K562 (cell line): ENCODE results near the gene AP4E1. TPM values are rescaled to one million over a fixed set of nuclear protein-coding genes. Genes with fewer than 3 reads are reported as not detected.

Experiments used
- CSDE1 ChIP-seq, 2 experiments: fragments of 450-650 bp; IDR thresholded peaks; 2 replicates each; pipeline ENCODE4 v1.6.1; 2016; ENCODE audit warnings: mild to moderate bottlenecking in 1 of 2
- HSF4 ChIP-seq: fragments of 250-450 bp; sonication (Bioruptor Pico); IDR thresholded peaks from 2 replicates; pipeline ENCODE4 v2.1.2; 2022; ENCODE audit warnings: mild to moderate bottlenecking, moderate library complexity, borderline replicate concordance
- MBD2 ChIP-seq: sonication (generic); IDR thresholded peaks from 2 replicates; pipeline ENCODE4 v1.6.1; 2016; ENCODE audit warnings: low read depth, borderline replicate concordance
- NR1H2 ChIP-seq: sonication (generic); formaldehyde crosslinking; IDR thresholded peaks from 2 replicates; pipeline ENCODE4 v1.4.0; 2020; ENCODE audit warnings: mild to moderate bottlenecking, missing genetic modification reagents
- PPARD ChIP-seq: fragments of 250-450 bp; sonication (Bioruptor Pico); IDR thresholded peaks from 2 replicates; pipeline ENCODE4 v1.8.0; 2022; ENCODE audit warnings: inconsistent platforms, mild to moderate bottlenecking, moderate library complexity
- SRSF7 ChIP-seq: fragments of 200-400 bp; formaldehyde crosslinking; optimal IDR thresholded peaks from 2 replicates; pipeline ENCODE3; 2017; ENCODE audit warnings: mild to moderate bottlenecking, low read depth, low read length
- ZKSCAN1 ChIP-seq: fragments of 150-350 bp; IDR thresholded peaks from 2 replicates; pipeline ENCODE4 v1.6.1; 2016; ENCODE audit warnings: low read depth, low read length
- ZNF445 ChIP-seq: fragments of 250-450 bp; sonication (Bioruptor Pico); IDR thresholded peaks from 2 replicates; pipeline ENCODE4 v1.4.0; 2020; ENCODE audit warnings: low read depth, mild to moderate bottlenecking, moderate library complexity
- polyA plus RNA-seq, 8 experiments: library from polyadenylated mRNA; depleted of rRNA in 4 of 8; stranded (reverse) in 5 of 8; unstranded in 3 of 8; fragments of >200 nt; fragmentation: Nextera tagmentation in 2 of 8; fragmentation: Illumina TruSeq in 1 of 8; extraction: Ambion mirVana in 2 of 8; extraction: Trizol in 1 of 8; gene quantifications; 2 replicates each; pipeline versions ENCODE4 v1.2.1 to v1.2.3, GENCODE V29; 2011 to 2014; ENCODE audit warnings: inconsistent platforms in 1 of 8, missing spikeins in 1 of 8
- total RNA-seq, 7 experiments: library from RNA; depleted of rRNA in 6 of 7; stranded (reverse); fragments of >200 nt in 6 of 7; fragmentation: Illumina TruSeq in 2 of 7; extraction: Trizol in 2 of 7; gene quantifications; 2 replicates each; pipeline versions ENCODE4 v1.2.1 to v1.2.3, GENCODE V29; 2011 to 2021; ENCODE audit warnings: low replicate concordance in 1 of 7
- TF ChIP-seq, protein P1 (sequence below): fragments of 450-650 bp; IDR thresholded peaks from one replicate; pipeline ENCODE4 v1.6.1; 2018; ENCODE audit warnings: mild to moderate bottlenecking, moderate library complexity; ENCODE audit not compliant: partially characterized antibody
- TF ChIP-seq, protein P2 (sequence below): fragments of 250-450 bp; sonication (Bioruptor Pico); IDR thresholded peaks from 2 replicates; pipeline ENCODE4 v1.8.0; 2021; ENCODE audit warnings: moderate library complexity, mild to moderate bottlenecking, inconsistent platforms
- TF ChIP-seq, protein P3 (sequence below), 2 experiments: IDR thresholded peaks; 2 replicates each; pipeline ENCODE4 v1.6.1; 2012; ENCODE audit warnings: improper control_type of control experiment in 2 of 2, low read depth in 2 of 2, low read length in 2 of 2, borderline replicate concordance in 1 of 2
- TF ChIP-seq, protein P4 (sequence below), 2 experiments: IDR thresholded peaks in 1 of 2; conservative IDR thresholded peaks in 1 of 2; 2 replicates each; pipeline ENCODE4 v1.6.1; 2016; ENCODE audit warnings: low read depth in 2 of 2, mild to moderate bottlenecking in 1 of 2, missing compliant biosample characterization in 1 of 2, missing genetic modification characterization in 1 of 2, moderate library complexity in 1 of 2
- TF ChIP-seq, protein P5 (sequence below), 3 experiments: fragments of 200-800 bp in 1 of 3; fragments of 250-450 bp in 1 of 3; fragments of 450-650 bp in 1 of 3; sonication (Bioruptor Pico) in 1 of 3; sonication (Bioruptor generic) in 1 of 3; formaldehyde crosslinking in 1 of 3; IDR thresholded peaks; 2 replicates each; pipeline versions ENCODE4 v1.6.1 to v1.8.0; 2016 to 2022; ENCODE audit warnings: mild to moderate bottlenecking in 2 of 3, missing genetic modification characterization in 2 of 3, missing compliant biosample characterization in 1 of 3, moderate library complexity in 1 of 3

The AP4E1 gene
- total and polyA plus RNA-seq, 9 of the 15 experiments (the other 6 are each of a cell fraction or from before 2014, with no cell fraction given): 1.3 to 11.5 (median 4.4) TPM

DNA sequence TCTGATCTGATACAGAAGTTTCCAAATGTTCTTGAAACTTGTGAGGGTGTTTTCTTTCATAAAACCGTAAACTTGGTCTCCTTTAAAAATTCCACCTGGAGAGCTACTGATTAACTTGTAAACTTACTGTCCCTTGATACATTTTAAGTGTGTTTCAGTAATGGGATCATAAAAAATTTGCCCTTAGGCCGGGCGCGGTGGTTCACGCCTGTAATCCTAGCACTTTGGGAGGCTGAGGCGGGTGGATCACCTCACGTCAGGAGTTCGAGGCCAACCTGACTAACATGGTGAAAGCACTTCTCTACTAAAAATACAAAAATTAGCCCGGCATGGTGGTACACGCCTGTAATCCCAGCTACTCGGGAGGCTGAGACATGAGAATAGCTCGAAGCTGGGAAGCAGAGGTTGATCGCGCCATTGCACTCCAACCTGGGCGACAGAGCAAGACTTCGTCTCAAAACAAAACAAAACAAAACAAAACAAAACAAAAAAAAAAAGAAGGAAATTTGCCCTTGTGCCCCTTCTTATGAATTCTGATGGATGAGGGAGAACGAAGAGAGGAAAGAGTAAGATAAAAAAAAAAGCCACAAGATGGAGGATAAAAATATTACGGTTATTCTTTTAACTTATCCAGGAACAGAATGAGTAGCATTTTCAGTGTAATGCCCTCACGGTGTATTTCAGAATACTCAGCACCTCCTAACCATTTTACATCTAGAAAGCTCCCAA is 32.1 kb upstream of the AP4E1 start (continued):
- TF ChIP-seq, protein P1, sequence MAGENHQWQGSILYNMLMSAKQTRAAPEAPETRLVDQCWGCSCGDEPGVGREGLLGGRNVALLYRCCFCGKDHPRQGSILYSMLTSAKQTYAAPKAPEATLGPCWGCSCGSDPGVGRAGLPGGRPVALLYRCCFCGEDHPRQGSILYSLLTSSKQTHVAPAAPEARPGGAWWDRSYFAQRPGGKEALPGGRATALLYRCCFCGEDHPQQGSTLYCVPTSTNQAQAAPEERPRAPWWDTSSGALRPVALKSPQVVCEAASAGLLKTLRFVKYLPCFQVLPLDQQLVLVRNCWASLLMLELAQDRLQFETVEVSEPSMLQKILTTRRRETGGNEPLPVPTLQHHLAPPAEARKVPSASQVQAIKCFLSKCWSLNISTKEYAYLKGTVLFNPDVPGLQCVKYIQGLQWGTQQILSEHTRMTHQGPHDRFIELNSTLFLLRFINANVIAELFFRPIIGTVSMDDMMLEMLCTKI: no peak
- TF ChIP-seq NR1H2 (CRISPR knock-in tag): no peak
- TF ChIP-seq, protein P2, sequence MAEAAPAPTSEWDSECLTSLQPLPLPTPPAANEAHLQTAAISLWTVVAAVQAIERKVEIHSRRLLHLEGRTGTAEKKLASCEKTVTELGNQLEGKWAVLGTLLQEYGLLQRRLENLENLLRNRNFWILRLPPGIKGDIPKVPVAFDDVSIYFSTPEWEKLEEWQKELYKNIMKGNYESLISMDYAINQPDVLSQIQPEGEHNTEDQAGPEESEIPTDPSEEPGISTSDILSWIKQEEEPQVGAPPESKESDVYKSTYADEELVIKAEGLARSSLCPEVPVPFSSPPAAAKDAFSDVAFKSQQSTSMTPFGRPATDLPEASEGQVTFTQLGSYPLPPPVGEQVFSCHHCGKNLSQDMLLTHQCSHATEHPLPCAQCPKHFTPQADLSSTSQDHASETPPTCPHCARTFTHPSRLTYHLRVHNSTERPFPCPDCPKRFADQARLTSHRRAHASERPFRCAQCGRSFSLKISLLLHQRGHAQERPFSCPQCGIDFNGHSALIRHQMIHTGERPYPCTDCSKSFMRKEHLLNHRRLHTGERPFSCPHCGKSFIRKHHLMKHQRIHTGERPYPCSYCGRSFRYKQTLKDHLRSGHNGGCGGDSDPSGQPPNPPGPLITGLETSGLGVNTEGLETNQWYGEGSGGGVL (CRISPR knock-in tag): no peak
- TF ChIP-seq CSDE1 (IDR thresholded peaks at IDR 0.05): 0 out of 4 replicates have a peak, but pooled peaks of 1 of the 2 experiments have one; percentile 20
- TF ChIP-seq MBD2: no peak
- TF ChIP-seq ZKSCAN1: no peak
- no peak for TF ChIP-seq ZNF445 (CRISPR knock-in tag)
- TF ChIP-seq, protein P3, sequence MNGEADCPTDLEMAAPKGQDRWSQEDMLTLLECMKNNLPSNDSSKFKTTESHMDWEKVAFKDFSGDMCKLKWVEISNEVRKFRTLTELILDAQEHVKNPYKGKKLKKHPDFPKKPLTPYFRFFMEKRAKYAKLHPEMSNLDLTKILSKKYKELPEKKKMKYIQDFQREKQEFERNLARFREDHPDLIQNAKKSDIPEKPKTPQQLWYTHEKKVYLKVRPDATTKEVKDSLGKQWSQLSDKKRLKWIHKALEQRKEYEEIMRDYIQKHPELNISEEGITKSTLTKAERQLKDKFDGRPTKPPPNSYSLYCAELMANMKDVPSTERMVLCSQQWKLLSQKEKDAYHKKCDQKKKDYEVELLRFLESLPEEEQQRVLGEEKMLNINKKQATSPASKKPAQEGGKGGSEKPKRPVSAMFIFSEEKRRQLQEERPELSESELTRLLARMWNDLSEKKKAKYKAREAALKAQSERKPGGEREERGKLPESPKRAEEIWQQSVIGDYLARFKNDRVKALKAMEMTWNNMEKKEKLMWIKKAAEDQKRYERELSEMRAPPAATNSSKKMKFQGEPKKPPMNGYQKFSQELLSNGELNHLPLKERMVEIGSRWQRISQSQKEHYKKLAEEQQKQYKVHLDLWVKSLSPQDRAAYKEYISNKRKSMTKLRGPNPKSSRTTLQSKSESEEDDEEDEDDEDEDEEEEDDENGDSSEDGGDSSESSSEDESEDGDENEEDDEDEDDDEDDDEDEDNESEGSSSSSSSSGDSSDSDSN (IDR thresholded peaks at IDR 0.05; ENCODE audit: borderline replicate concordance in 1 of 2, low read depth in 2 of 2, low read length in 2 of 2): no peak
- TF ChIP-seq PPARD (CRISPR knock-in tag): no peak
- no peak for TF ChIP-seq SRSF7
- no peak for TF ChIP-seq HSF4 (CRISPR knock-in tag)
- TF ChIP-seq, protein P4, sequence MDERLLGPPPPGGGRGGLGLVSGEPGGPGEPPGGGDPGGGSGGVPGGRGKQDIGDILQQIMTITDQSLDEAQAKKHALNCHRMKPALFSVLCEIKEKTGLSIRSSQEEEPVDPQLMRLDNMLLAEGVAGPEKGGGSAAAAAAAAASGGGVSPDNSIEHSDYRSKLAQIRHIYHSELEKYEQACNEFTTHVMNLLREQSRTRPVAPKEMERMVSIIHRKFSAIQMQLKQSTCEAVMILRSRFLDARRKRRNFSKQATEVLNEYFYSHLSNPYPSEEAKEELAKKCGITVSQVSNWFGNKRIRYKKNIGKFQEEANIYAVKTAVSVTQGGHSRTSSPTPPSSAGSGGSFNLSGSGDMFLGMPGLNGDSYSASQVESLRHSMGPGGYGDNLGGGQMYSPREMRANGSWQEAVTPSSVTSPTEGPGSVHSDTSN (CRISPR knock-in tag; IDR thresholded peaks at IDR 0.05; ENCODE audit: low read depth): no peak
- TF ChIP-seq, protein P4 (tag; conservative IDR thresholded peaks at IDR 0.05; ENCODE audit: low read depth): 0 out of 2 replicates have a peak, but pooled peaks have one; percentile 15
- TF ChIP-seq, protein P5, sequence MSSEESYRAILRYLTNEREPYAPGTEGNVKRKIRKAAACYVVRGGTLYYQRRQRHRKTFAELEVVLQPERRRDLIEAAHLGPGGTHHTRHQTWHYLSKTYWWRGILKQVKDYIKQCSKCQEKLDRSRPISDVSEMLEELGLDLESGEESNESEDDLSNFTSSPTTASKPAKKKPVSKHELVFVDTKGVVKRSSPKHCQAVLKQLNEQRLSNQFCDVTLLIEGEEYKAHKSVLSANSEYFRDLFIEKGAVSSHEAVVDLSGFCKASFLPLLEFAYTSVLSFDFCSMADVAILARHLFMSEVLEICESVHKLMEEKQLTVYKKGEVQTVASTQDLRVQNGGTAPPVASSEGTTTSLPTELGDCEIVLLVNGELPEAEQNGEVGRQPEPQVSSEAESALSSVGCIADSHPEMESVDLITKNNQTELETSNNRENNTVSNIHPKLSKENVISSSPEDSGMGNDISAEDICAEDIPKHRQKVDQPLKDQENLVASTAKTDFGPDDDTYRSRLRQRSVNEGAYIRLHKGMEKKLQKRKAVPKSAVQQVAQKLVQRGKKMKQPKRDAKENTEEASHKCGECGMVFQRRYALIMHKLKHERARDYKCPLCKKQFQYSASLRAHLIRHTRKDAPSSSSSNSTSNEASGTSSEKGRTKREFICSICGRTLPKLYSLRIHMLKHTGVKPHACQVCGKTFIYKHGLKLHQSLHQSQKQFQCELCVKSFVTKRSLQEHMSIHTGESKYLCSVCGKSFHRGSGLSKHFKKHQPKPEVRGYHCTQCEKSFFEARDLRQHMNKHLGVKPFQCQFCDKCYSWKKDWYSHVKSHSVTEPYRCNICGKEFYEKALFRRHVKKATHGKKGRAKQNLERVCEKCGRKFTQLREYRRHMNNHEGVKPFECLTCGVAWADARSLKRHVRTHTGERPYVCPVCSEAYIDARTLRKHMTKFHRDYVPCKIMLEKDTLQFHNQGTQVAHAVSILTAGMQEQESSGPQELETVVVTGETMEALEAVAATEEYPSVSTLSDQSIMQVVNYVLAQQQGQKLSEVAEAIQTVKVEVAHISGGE (CRISPR knock-in tag; IDR thresholded peaks at IDR 0.05): no peak
